Lung (tissue), 12 donors: ENCODE results near the gene NPHP4. TPM values are rescaled to one million over a fixed set of nuclear protein-coding genes. Genes with fewer than 3 reads are reported as not detected.

Experiments
- ATAC-seq: fragments of 200-7000 bp; cut with Tn5 transposase; one replicate; pipeline ENCODE4 v1.9.1; 2020; ENCODE audit warnings: moderate number of reproducible peaks; ENCODE audit not compliant: insufficient read depth, low FRiP score
- DNase-seq, 3 donors: peaks; one replicate each; pipeline ENCODE4 v3.0.0-alpha.2; 2013 to 2017
- H3K27ac ChIP-seq, 2 donors: one replicate each; pipeline ENCODE4 v1.5.1; 2013; ENCODE audit warnings: mild to moderate bottlenecking in 2 of 2, moderate library complexity in 2 of 2, control low read depth in 1 of 2, inconsistent platforms in 1 of 2, low read depth in 1 of 2, low read length in 1 of 2
- H3K27me3 ChIP-seq, 3 donors: one replicate each; pipeline ENCODE4 v1.5.1; 2013; ENCODE audit warnings: low read length in 2 of 3; ENCODE audit not compliant: control insufficient read depth in 3 of 3, insufficient read depth in 3 of 3
- H3K36me3 ChIP-seq, 4 donors: one replicate each; pipeline ENCODE4 v1.5.1; 2013; ENCODE audit warnings: low read length in 4 of 4, mild to moderate bottlenecking in 1 of 4, moderate library complexity in 1 of 4; ENCODE audit not compliant: control insufficient read depth in 4 of 4, insufficient read depth in 4 of 4
- H3K4me1 ChIP-seq, 5 donors: one replicate each; pipeline ENCODE4 v1.5.1; 2013; ENCODE audit warnings: low read length in 5 of 5, mild to moderate bottlenecking in 2 of 5, moderate library complexity in 1 of 5; ENCODE audit not compliant: control insufficient read depth in 5 of 5, insufficient read depth in 5 of 5
- H3K4me3 ChIP-seq: one replicate; pipeline ENCODE4 v1.5.1; 2013; ENCODE audit warnings: mild to moderate bottlenecking, control low read depth, moderate library complexity
- H3K9ac ChIP-seq, 2 donors: one replicate each; pipeline ENCODE4 v1.5.1; 2013; ENCODE audit warnings: low read length in 2 of 2, control low read depth in 1 of 2; ENCODE audit not compliant: insufficient read depth in 1 of 2
- H3K9me3 ChIP-seq, 4 donors: one replicate each; pipeline ENCODE4 v1.5.1; 2013; ENCODE audit warnings: low read length in 3 of 4, mild to moderate bottlenecking in 1 of 4, moderate library complexity in 1 of 4; ENCODE audit not compliant: control insufficient read depth in 4 of 4, insufficient read depth in 3 of 4
- CTCF ChIP-seq: IDR thresholded peaks from 2 replicates; pipeline ENCODE4 v1.5.1; 2012; ENCODE audit warnings: mild to moderate bottlenecking; ENCODE audit errors: control extremely low read depth, extremely low read depth
- WGBS, 2 donors: extraction: QIAGEN DNeasy Blood & Tissue Kit; methylation state at CpG; one replicate each; pipeline ENCODE4 v1.1.7; 2013; 5-methylcytosine and 5-hydroxymethylcytosine counted together
- polyA plus RNA-seq, 2 donors: library from polyadenylated mRNA; stranded (reverse); fragments of 200-250 nt; gene quantifications; one replicate each; pipeline ENCODE4 v1.2.1, GENCODE V29; 2013
- total RNA-seq, 2 donors: library from RNA; depleted of rRNA in 1 of 2; stranded (reverse); fragments of >200 nt in 1 of 2; gene quantifications; one replicate each; pipeline ENCODE4 v1.2.1, GENCODE V29; 2014 to 2021
- donor health status: control.
- donor health status: control.
- donor health status: Bipolar disorder and iron deficiency.
- donor health status: healthy.
- donor health status: DM: yes; HTN: yes; CAD: no.

Gene NPHP4
- total and polyA plus RNA-seq, 4 donors: 6.0 to 23.3 (median 11.1) TPM

GRCh38 chr1:5847013-5847659, 145.1 kb downstream of the NPHP4 start:
- Histone ChIP-seq H3K36me3 (no peaks in the 10 kb centered on the region), H3K9me3 (peaks cover 0 to 15% (median 0%) of the 10 kb centered on the region in 4 donors), H3K4me1 (no peaks in the 10 kb centered on the region), H3K9ac (no peak overlapping the region), H3K27me3 (no peaks in the 10 kb centered on the region), H3K4me3 (no peak overlapping the region), H3K27ac (no peak overlapping the region)
- WGBS, 2 donors: 31 to 36% methylated on average over 27 of the region's 27 CpGs
- no peak for TF ChIP-seq CTCF
- ATAC-seq (no peak), DNase-seq (peak; percentile 61 to 78 (median 66))

- Histone ChIP-seq H3K4me1 (no peaks in the 10 kb centered on the region), H3K9ac (no peak overlapping the region), H3K4me3 (no peak overlapping the region), H3K36me3 (no peaks in the 10 kb centered on the region), H3K27me3 (no peaks in the 10 kb centered on the region), H3K9me3 (peaks cover 0 to 12% (median 0%) of the 10 kb centered on the region in 4 donors), H3K27ac (no peak overlapping the region)
- no peak for ATAC-seq
- no peak for TF ChIP-seq CTCF
- WGBS, 2 donors: 72 to 87% methylated on average over 5 of the region's 5 CpGs
- no peak for DNase-seq
Measured at GRCh38 chr1:5845376-5845775, 146.8 kb downstream of the NPHP4 start.

GRCh38 chr1:5844442-5844841, 147.8 kb downstream of the NPHP4 start:
- H3K27me3 ChIP-seq: peaks cover 0 to 6% (median 0%) of the 10 kb centered on the region in 3 donors
- DNase-seq: no peak
- no peak for TF ChIP-seq CTCF
- H3K36me3 ChIP-seq: no peaks in the 10 kb centered on the region
- no peak for ATAC-seq
- H3K4me1 ChIP-seq: no peaks in the 10 kb centered on the region
- 79 to 83% methylated on average over 14 of the region's 14 CpGs for WGBS, 2 donors
- H3K27ac ChIP-seq: no peak overlapping the region
- H3K9me3 ChIP-seq: peaks cover 0 to 10% (median 0%) of the 10 kb centered on the region in 4 donors
- no peak overlapping the region for H3K4me3 ChIP-seq
- H3K9ac ChIP-seq: no peak overlapping the region
